RWPE2 (cell line): ENCODE data around the gene NAALADL2.

Source experiments
- ATAC-seq: fragments of 200-7000 bp; cut with Tn5 transposase; 3 replicates; pipeline ENCODE4 v1.9.1; 2021; ENCODE audit warnings: low read depth
- DNase-seq: peaks from one replicate; pipeline ENCODE4 v3.0.0-alpha.2; 2020; ENCODE audit warnings: low spot score
- H3K27ac ChIP-seq: fragments of 450-650 bp; 2 replicates; pipeline ENCODE4 v1.5.1; 2017; ENCODE audit warnings: mild to moderate bottlenecking; ENCODE audit not compliant: poor library complexity, severe bottlenecking
- H3K27me3 ChIP-seq: fragments of 250-450 bp; sonication (Bioruptor Pico); 2 replicates; pipeline ENCODE4 v1.5.1; 2021; ENCODE audit warnings: mild to moderate bottlenecking, moderate library complexity; ENCODE audit not compliant: insufficient read depth, poor library complexity, severe bottlenecking
- H3K36me3 ChIP-seq: fragments of 250-450 bp; sonication (Bioruptor Pico); 2 replicates; pipeline ENCODE4 v1.5.1; 2020; ENCODE audit warnings: low read depth, mild to moderate bottlenecking, moderate library complexity
- H3K4me1 ChIP-seq: fragments of 250-450 bp; sonication (Bioruptor Pico); 2 replicates; pipeline ENCODE4 v1.5.1; 2021; ENCODE audit warnings: mild to moderate bottlenecking, moderate library complexity; ENCODE audit not compliant: insufficient read depth, poor library complexity, severe bottlenecking
- H3K4me3 ChIP-seq: fragments of 250-450 bp; sonication (Bioruptor Pico); 2 replicates; pipeline ENCODE4 v1.5.1; 2021; ENCODE audit warnings: mild to moderate bottlenecking, moderate library complexity; ENCODE audit not compliant: severe bottlenecking
- H3K9me3 ChIP-seq: fragments of 250-450 bp; sonication (Bioruptor Pico); 2 replicates; pipeline ENCODE4 v1.5.1; 2021; ENCODE audit warnings: mild to moderate bottlenecking, moderate library complexity; ENCODE audit not compliant: severe bottlenecking
- TF ChIP-seq, protein P1 (sequence below): fragments of 450-650 bp; IDR thresholded peaks from one replicate; pipeline ENCODE4 v1.5.1; 2017; ENCODE audit warnings: mild to moderate bottlenecking, moderate library complexity; ENCODE audit not compliant: poor library complexity, severe bottlenecking

Gene NAALADL2

DNA sequence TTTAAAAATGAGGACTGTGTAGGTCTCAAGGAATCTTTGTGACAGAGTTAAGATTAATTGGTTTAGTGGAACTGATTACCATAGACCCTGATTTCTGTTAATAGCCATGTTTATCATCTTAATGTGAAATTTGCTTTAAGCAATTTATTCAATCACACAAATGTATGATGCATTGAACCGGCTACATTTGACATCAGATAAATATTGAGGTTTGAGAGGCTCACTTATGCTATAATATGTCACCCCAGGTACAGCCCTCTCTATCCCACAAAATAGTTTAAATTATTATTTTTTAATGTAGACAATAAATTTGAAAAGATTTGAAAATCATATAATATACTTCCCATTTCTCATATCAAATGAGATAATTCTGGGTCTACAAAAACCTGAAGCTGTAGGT, 413.3 kb downstream of the NAALADL2 start:
- no peak overlapping the region for H3K27ac ChIP-seq

GRCh38 chr3:175273573-175273972, 414.4 kb downstream of the NAALADL2 start:
- H3K4me1 ChIP-seq = no peaks in the 10 kb centered on the region
- H3K27me3 ChIP-seq = no peaks in the 10 kb centered on the region
- DNase-seq = no peak
- ATAC-seq = no peak
- TF ChIP-seq, protein P1, sequence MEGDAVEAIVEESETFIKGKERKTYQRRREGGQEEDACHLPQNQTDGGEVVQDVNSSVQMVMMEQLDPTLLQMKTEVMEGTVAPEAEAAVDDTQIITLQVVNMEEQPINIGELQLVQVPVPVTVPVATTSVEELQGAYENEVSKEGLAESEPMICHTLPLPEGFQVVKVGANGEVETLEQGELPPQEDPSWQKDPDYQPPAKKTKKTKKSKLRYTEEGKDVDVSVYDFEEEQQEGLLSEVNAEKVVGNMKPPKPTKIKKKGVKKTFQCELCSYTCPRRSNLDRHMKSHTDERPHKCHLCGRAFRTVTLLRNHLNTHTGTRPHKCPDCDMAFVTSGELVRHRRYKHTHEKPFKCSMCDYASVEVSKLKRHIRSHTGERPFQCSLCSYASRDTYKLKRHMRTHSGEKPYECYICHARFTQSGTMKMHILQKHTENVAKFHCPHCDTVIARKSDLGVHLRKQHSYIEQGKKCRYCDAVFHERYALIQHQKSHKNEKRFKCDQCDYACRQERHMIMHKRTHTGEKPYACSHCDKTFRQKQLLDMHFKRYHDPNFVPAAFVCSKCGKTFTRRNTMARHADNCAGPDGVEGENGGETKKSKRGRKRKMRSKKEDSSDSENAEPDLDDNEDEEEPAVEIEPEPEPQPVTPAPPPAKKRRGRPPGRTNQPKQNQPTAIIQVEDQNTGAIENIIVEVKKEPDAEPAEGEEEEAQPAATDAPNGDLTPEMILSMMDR = no peak
- no peak overlapping the region for H3K27ac ChIP-seq
- H3K4me3 ChIP-seq = no peak overlapping the region
- no peaks in the 10 kb centered on the region for H3K9me3 ChIP-seq
- no peaks in the 10 kb centered on the region for H3K36me3 ChIP-seq

More for the DNA sequence above, 413.3 kb downstream of the NAALADL2 start:
- no peaks in the 10 kb centered on the region for H3K36me3 ChIP-seq
- no peaks in the 10 kb centered on the region for H3K9me3 ChIP-seq
- H3K4me3 ChIP-seq = no peak overlapping the region
- TF ChIP-seq, protein P1 = no peak
- no peak for ATAC-seq
- peaks cover 4% of the 10 kb centered on the region for H3K4me1 ChIP-seq
- H3K27me3 ChIP-seq = no peaks in the 10 kb centered on the region
- DNase-seq = no peak

- Histone ChIP-seq H3K27me3 (no peaks in the 10 kb centered on the region), H3K36me3 (no peaks in the 10 kb centered on the region), H3K9me3 (no peaks in the 10 kb centered on the region), H3K4me3 (no peak overlapping the region), H3K27ac (no peak overlapping the region), H3K4me1 (no peaks in the 10 kb centered on the region)
- no peak for DNase-seq
- no peak for ATAC-seq
- TF ChIP-seq, protein P1 = no peak
These were observed 414.9 kb downstream of the NAALADL2 start for GRCh38 chr3:175274056-175274455.

GRCh38 chr3:175274474-175275218, 415.5 kb downstream of the NAALADL2 start:
- H3K4me1 ChIP-seq = no peaks in the 10 kb centered on the region
- TF ChIP-seq, protein P1 = no peak
- ATAC-seq (no peak), DNase-seq (no peak)
- no peaks in the 10 kb centered on the region for H3K36me3 ChIP-seq
- H3K27me3 ChIP-seq = no peaks in the 10 kb centered on the region
- H3K27ac ChIP-seq = no peak overlapping the region
- no peak overlapping the region for H3K4me3 ChIP-seq
- no peaks in the 10 kb centered on the region for H3K9me3 ChIP-seq

DNA sequence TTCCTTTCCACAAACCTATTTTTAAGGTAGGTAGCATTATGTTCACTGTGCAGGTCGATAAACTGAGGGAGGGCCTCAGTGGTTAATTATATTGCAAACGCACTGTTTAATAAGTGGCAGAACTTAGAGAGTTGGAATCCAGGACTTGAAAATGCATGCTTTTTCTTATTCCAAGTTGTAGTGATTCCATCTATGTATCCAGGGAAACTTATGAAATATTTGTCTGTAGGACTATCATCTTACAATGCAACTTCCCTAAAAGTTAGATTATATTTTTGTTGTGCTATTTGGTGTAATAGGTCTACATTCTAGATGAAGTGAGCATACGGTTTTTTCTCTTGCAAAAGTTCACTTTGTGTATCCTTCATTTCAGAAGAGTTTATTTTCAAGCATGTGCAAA, 419.5 kb downstream of the NAALADL2 start:
- Histone ChIP-seq H3K4me1 (no peaks in the 10 kb centered on the region), H3K27me3 (no peaks in the 10 kb centered on the region), H3K9me3 (no peaks in the 10 kb centered on the region), H3K4me3 (no peak overlapping the region), H3K27ac (no peak overlapping the region), H3K36me3 (no peaks in the 10 kb centered on the region)
- DNase-seq (no peak), ATAC-seq (no peak)
- TF ChIP-seq, protein P1 = no peak
